Activated CD8-positive, alpha-beta memory T cell treated with anti-CD3 and anti-CD28 coated beads, Interleukin-2, amount 50 U/mL, for 48 hours (primary cell): ENCODE data around the gene HS6ST1.

ENCODE experiments used
- DNase-seq: peaks from one replicate; pipeline ENCODE4 v3.0.0-alpha.2; 2020

The HS6ST1 gene

GRCh38 chr2:128310094-128310716, 8.5 kb downstream of the HS6ST1 start:
- no peak for DNase-seq

DNA sequence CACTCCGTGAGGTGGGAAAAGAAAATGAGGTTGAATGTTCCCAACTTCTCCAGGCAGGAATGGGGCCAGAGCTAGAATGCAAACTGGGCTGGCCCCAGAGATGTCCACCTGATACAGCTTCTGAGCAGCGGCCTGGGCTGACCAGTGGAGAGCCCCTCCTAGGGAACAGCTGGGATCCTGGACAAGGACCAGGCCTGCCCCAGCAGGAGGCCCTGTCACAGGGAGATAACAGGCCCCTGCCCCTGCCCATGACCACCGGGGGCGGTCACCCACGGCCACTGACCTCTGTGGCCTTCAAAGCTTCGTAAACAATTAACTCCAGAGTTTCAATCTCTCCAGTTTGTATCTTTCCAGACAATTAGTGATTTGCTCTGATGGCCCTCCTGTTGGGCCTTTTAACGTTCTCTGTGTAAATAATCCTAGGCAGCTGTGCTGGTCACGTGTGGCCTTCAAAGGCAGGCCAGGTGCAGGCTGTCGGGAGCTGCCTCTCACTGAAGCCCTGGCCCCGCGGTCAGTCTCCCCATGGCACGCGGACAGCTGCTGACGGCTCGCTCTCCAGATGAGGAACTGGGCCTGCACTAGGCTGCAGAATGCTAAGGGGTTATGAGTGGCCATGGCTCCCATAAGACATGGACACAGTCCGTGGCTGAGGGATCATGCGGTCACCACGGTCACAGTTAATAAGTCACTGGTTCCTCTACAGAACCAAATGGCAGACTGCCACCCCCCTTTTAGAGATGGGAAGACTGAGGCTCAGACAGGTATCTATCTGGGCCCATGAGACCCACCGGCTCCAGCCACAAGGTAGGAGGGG, 9.2 kb downstream of the HS6ST1 start:
- no peak for DNase-seq

DNA sequence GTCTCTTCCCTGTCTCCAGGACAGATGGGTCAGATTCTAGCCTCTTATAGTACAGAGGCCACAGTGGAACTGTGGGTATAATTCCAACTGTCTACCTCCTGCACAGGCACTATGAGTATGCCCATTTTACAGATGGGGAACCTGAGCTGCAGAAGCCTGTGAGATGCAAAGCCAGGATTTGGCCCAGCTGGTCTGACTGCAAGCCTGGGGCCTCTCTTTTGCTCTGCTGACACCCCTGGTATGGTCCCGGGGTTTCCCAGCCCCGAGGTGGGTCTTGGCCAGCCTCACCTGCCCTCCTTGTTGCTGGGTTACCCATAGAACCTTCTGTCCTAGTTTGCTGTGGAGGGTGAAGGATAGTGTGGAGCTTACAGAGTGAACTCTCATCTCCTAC, 9.8 kb downstream of the HS6ST1 start:
- no peak for DNase-seq

DNA sequence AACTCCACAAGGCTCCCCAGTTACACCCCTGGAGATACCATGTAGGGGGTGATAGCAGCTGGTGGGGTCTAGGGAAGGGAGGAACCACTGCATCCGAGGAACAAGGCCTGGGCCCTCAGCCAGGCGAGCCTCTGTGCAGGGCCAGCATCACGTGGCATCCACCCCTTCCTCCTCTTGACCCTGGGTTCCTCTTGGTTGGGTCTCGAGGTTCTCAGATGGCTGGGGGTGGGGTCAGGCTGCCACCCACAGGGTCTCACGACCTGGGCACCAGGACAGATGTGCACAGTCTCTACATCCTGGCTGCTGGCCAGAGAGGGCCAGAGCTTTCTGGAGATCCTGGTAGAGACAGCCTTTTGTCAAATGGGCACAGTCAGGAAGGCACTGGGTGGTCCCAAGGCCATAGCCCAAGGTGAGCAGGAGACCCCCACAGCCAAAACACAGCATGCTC, 10.4 kb downstream of the HS6ST1 start:
- no peak for DNase-seq

GRCh38 chr2:128307595-128307994, 11.1 kb downstream of the HS6ST1 start:
- DNase-seq: no peak

DNA sequence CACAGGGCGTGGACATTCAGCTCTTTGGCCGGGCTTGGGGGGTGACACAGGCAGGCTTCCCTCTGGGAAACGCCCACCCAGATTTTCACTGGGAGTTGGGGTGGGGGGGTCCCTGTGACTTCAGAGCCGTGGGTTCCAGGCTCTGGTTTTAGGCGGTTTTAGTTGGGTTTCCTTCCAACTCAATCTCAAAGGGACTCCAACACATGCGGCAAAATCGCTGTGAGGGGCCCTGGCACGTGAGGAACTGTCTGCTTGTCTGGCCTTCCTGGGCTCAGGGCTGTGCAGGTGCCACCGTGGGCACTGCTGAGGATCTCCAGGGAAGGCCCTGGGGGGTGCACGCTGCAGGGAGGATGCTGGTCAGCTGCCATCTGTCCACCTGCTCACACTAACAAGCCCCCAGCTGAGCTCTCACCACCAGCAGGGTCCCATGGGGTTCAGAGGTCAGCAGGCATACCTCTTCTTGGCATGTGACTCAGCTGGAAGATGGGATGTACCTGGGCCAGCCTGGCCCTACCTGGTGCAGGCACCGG, 11.7 kb downstream of the HS6ST1 start:
- DNase-seq: no peak

DNA sequence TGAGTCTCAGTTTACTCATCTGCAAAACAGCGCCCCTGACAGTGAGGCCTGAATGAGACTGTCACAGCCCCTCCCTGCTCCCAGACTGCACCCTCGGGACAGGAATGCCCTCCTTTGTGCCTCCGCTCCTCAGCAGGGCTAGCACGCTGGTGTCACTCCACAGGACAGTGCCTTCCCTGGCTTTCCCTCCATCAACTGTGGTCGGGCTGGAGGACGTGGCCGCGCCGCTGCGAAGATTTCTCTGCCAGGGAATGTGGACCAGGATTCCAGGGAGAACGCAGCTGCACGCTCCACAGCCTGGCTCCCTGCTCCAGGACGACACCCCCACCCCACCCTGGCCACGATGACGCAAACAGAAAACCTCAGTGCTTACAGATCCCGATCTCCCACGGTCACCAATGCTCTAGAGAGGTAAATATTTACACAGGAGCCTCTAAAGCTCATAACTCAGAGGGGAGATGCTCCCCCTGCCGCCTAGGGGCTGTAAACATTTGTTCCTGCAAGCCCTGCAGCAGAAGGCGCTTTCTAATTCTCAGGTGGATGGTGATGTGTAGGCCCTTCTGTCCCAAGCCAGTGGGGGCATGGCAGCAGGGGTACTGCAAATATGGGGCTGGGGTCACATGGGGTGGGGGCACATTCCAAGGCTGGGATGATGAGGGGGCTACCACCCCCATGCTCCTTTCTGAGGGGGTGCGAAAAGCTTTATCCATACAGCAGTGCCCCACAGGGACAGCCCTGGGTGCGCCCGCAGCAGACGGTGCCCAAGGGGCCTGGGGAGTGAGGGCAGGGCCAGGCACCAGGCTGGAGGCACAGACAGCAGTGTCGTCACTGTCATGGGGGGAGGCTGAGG, 12.4 kb downstream of the HS6ST1 start:
- DNase-seq: no peak

DNA sequence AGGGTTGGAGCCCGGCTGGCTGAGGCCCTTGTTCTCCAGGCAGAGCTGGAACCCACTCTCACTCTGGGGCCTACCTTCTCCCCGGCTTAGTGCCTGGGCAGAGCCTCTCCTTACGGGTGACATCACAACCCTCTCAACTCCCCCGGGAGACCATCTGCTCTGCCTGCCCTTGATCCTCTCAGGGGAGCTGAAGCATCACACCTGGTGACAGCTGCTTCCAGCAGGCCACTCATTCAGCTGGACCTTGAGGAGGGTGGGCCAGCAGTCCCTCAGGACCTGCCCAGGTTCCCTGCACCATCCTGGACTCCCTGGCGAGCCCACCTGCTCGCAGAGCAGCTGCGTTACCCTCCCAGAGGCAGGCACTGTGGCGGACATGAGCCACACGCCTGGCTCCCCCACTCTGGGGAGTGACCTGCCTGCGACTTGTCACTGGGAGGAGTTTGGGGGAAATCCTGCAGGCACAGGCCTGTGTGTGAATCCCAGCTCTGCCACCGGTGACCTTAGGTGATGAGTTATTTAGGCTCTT, 13.1 kb downstream of the HS6ST1 start:
- no peak for DNase-seq

DNA sequence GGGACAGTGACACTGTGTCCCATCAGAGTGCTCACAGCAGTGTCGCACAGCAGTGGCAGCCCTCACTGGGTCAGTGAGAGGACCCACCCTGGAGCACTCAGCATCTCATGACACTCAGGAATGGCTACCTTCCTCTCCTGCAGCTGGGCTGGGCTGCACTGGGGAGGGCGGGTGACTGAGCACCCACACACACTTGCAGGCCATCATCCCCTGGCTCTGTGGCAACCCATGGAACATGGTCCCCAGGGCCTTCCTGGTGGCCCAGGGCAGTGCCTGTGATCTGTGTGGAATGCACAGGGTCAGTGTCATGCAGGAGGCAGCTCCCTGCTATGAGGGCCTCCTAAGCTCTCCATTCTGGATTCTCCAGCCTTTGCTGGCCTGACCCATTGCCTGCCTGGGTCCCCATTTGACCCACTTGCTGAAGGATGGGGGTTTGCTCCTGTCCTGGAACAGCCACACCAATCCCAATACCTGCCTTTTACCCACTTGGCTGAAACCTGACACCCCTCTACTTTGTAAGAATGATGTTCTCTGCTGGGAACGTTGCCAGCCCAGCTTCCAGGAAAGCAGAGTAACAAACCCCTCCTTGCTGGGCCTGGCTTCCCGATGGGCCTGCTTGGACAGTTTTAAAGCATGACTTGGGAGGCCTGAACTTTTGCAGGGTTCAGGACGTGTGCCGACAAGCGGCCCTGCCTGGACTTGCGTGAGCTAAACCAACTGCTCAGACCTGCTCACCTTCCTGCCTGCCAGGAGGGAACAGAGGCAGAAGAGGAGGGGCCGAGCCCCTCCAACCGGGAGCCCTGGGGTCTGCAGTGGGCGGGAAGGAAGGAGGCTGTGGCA, 13.7 kb downstream of the HS6ST1 start:
- no peak for DNase-seq

DNA sequence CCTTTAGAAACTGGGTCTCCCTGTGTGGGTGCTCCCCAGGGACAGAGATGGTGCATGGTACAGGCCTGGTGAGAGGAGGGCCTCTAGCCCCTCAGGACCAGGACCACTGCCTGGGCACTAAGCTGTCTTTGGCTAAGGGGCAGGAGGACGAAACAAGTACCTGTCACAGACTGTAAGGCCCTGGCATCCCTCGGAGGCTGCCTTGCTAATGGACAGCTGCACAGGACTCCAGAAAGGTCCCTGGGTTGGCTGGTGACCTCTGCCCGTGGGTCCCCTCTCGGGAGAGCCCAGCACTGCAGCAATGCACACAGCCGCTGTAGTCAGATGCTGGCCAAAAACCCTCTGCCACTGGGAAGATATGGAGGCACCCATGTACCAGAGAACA, 14.3 kb downstream of the HS6ST1 start:
- DNase-seq: no peak

- DNase-seq: no peak
Observed at GRCh38 chr2:128303911-128304310, 14.8 kb downstream of the HS6ST1 start.

DNA sequence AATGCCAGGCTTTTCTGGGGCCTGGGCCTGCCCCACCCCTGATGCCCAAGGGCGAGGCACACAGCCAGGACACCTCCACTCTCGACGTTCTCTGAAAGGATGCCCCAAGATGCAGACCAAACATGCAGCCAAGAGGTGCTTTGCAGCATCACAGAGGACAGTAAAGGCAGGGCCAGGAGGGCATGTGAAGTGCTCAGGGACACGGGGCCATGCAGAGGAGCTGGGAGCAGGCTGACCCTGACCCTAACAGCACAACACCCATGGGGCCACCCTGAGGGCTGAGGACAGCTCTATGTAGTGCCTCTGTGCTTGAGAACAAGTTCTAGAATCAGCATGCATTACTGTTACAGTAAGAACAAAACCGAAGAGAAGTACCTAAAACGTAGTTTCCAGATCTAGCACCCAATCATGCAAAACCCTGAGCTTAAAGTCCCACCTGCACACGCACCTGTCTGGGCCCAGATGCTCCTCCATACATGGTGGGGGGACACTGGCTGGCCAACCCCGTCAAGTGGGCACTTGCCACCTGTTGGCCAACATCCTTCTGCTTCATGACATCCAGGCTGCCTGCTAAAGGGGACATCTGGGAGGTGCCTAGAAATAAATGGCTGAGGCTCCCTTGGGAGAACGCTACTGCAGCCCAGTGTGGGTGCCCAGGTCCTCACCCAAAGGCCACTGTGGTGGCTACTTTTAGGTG, 15.4 kb downstream of the HS6ST1 start:
- no peak for DNase-seq

DNA sequence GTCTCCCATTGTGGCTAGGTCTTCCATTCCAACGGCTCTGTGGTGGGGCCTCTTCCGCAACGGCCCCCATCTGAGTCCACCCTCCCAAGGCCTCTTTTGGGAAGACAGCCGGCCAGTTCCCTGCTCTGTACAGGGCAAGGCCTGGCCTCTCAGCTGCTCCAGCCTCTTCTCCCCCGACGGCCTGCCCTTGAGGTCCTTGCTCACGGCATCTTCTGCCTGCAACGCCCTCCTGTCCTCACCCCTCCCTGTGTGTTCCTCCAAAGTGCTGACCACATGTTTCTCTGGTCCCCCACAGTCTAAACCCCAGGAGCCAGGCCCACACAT, 16.0 kb downstream of the HS6ST1 start:
- DNase-seq: no peak

GRCh38 chr2:128302011-128302743, 16.5 kb downstream of the HS6ST1 start:
- no peak for DNase-seq

DNA sequence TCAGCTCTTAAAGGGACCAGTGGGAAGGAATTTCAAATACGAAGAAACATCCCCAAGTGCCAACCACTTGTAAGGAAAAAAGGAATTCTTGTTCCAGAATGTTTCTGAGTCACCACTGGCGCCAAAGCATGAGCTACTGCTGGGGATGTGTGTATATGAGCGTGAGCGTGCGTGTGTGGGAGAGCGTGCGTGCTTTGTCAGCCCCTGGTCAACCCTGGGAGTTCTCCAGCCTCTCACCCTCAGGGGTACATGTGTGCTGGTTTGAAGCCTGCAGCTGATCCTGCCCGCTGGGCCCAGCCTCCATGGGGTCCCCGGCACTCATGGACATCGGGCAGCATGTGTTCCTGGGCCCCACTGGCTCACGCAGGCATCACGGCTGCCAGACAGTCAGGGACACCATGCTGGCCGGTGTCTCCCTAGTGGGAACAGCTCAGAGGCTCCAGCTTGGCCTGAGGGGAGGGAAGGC, 17.1 kb downstream of the HS6ST1 start:
- no peak for DNase-seq

GRCh38 chr2:128301021-128301420, 17.6 kb downstream of the HS6ST1 start:
- no peak for DNase-seq

GRCh38 chr2:128300151-128301020, 18.3 kb downstream of the HS6ST1 start:
- no peak for DNase-seq

DNA sequence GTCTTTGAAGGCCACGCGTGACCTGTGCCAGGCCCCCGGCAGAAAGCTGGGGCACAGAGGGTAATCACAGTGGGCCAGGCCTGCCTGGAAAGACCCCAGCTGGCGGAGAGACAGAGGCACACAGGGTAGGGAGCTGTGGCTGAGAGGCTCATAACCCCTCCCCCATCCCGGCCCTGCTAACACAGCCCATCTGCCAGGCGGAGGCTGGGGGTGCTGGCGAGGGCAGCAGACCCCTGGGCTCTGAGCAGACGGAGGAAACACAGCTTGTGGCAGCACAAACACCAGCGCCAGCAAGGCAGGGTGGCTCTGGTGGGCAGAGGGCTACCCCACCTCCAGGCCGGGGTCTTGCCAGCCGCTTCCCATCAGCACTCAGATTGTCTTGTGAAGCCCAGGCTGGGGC, 19.0 kb downstream of the HS6ST1 start:
- no peak for DNase-seq

- DNase-seq: no peak
Observed at GRCh38 chr2:128298846-128299507, 19.7 kb downstream of the HS6ST1 start.
